K562 (cell line): ENCODE measurements around the gene DPH1. TPM values are rescaled to one million over a fixed set of nuclear protein-coding genes. Genes with fewer than 3 reads are reported as not detected.

ENCODE experiments used
- FOXP1 ChIP-seq: sonication (generic); formaldehyde crosslinking; IDR thresholded peaks from 2 replicates; pipeline ENCODE4 v1.8.0; 2022; ENCODE audit warnings: mild to moderate bottlenecking, missing genetic modification reagents
- GTF2E2 ChIP-seq: fragments of 200-800 bp; sonication (Bioruptor generic); IDR thresholded peaks from 2 replicates; pipeline ENCODE4 v1.6.1; 2016; ENCODE audit warnings: missing genetic modification characterization, missing compliant biosample characterization
- KLF1 ChIP-seq: fragments of 450-650 bp; IDR thresholded peaks from 2 replicates; pipeline ENCODE4 v1.6.1; 2016; ENCODE audit warnings: missing genetic modification characterization, missing compliant biosample characterization
- KLF16 ChIP-seq: IDR thresholded peaks from 2 replicates; pipeline ENCODE4 v1.6.1; 2016; ENCODE audit warnings: antibody characterized with exemption
- NUFIP1 ChIP-seq: fragments of 450-650 bp; IDR thresholded peaks from 2 replicates; pipeline ENCODE4 v1.6.1; 2018; ENCODE audit not compliant: partially characterized antibody
- PTBP1 ChIP-seq: fragments of 200-400 bp; formaldehyde crosslinking; IDR thresholded peaks from 2 replicates; pipeline ENCODE4 v1.6.1; 2017; ENCODE audit warnings: low read depth, low read length
- RBM17 ChIP-seq: fragments of 200-400 bp; formaldehyde crosslinking; IDR thresholded peaks from 2 replicates; pipeline ENCODE4 v1.6.1; 2017; ENCODE audit warnings: low read depth, mild to moderate bottlenecking, low read length, borderline replicate concordance
- RBM39 ChIP-seq: fragments of 200-400 bp; formaldehyde crosslinking; optimal IDR thresholded peaks from 2 replicates; pipeline ENCODE3; 2018; ENCODE audit warnings: low read depth, low read length
- RFX1 ChIP-seq: fragments of 450-650 bp; IDR thresholded peaks from 2 replicates; pipeline ENCODE4 v1.6.1; 2016; ENCODE audit warnings: mild to moderate bottlenecking, moderate library complexity
- SIRT6 ChIP-seq: IDR thresholded peaks from one replicate; pipeline ENCODE4 v1.6.1; 2012; ENCODE audit warnings: low read depth, mild to moderate bottlenecking, control low read depth, inconsistent platforms, low read length, moderate library complexity
- SMARCE1 ChIP-seq: fragments of 450-650 bp; IDR thresholded peaks from 2 replicates; pipeline ENCODE4 v1.7.1; 2016; ENCODE audit warnings: mild to moderate bottlenecking
- STAT5A ChIP-seq: IDR thresholded peaks from 2 replicates; pipeline ENCODE4 v1.6.1; 2012; ENCODE audit warnings: low read length, inconsistent platforms, borderline replicate concordance
- TRIM24 ChIP-seq, 2 experiments: fragments of 450-650 bp; IDR thresholded peaks; 2 replicates each; pipeline ENCODE4 v1.6.1; 2016
- ZNF12 ChIP-seq: sonication (generic); formaldehyde crosslinking; IDR thresholded peaks from 2 replicates; pipeline ENCODE4 v1.4.0; 2020; ENCODE audit warnings: mild to moderate bottlenecking, missing genetic modification reagents
- ZNF239 ChIP-seq: fragments of 250-450 bp; sonication (Bioruptor Pico); IDR thresholded peaks from 2 replicates; pipeline ENCODE4 v1.4.0; 2020; ENCODE audit warnings: mild to moderate bottlenecking
- polyA plus RNA-seq, 8 experiments: library from polyadenylated mRNA; depleted of rRNA in 4 of 8; stranded (reverse) in 5 of 8; unstranded in 3 of 8; fragments of >200 nt; fragmentation: Nextera tagmentation in 2 of 8; fragmentation: Illumina TruSeq in 1 of 8; extraction: Ambion mirVana in 2 of 8; extraction: Trizol in 1 of 8; gene quantifications; 2 replicates each; pipeline versions ENCODE4 v1.2.1 to v1.2.3, GENCODE V29; 2011 to 2014; ENCODE audit warnings: inconsistent platforms in 1 of 8, missing spikeins in 1 of 8
- total RNA-seq, 7 experiments: library from RNA; depleted of rRNA in 6 of 7; stranded (reverse); fragments of >200 nt in 6 of 7; fragmentation: Illumina TruSeq in 2 of 7; extraction: Trizol in 2 of 7; gene quantifications; 2 replicates each; pipeline versions ENCODE4 v1.2.1 to v1.2.3, GENCODE V29; 2011 to 2021; ENCODE audit warnings: low replicate concordance in 1 of 7
- TF ChIP-seq, protein P1 (sequence below): IDR thresholded peaks from 2 replicates; pipeline ENCODE4 v1.6.1; 2011; ENCODE audit warnings: borderline replicate concordance, low read depth, mild to moderate bottlenecking, moderate library complexity, low read length; ENCODE audit not compliant: insufficient read depth, poor library complexity, severe bottlenecking
- TF ChIP-seq, protein P2 (sequence below): fragments of 450-650 bp; IDR thresholded peaks from 2 replicates; pipeline ENCODE4 v1.6.1; 2016; ENCODE audit warnings: low read depth, mild to moderate bottlenecking, moderate library complexity
- TF ChIP-seq, protein P3 (sequence below), 2 experiments: fragments of 450-650 bp in 1 of 2; IDR thresholded peaks; 2 replicates each; pipeline ENCODE4 v1.6.1; 2011 to 2017; ENCODE audit warnings: low read depth in 2 of 2, antibody characterized with exemption in 1 of 2, borderline replicate concordance in 1 of 2, low read length in 1 of 2, mild to moderate bottlenecking in 1 of 2, mixed read lengths in 1 of 2; ENCODE audit not compliant: control insufficient read depth in 1 of 2
- TF ChIP-seq, protein P4 (sequence below): fragments of 450-650 bp; IDR thresholded peaks from 2 replicates; pipeline ENCODE4 v1.6.1; 2016
- TF ChIP-seq, protein P5 (sequence below): sonication (generic); formaldehyde crosslinking; IDR thresholded peaks from 2 replicates; pipeline ENCODE4 v1.8.0; 2022; ENCODE audit warnings: mild to moderate bottlenecking, missing genetic modification reagents

Gene DPH1
- total and polyA plus RNA-seq, 9 of the 15 experiments (the other 6 are each of a cell fraction or from before 2014, with no cell fraction given) = 0.42 to 40.6 (median 20.2) TPM

DNA sequence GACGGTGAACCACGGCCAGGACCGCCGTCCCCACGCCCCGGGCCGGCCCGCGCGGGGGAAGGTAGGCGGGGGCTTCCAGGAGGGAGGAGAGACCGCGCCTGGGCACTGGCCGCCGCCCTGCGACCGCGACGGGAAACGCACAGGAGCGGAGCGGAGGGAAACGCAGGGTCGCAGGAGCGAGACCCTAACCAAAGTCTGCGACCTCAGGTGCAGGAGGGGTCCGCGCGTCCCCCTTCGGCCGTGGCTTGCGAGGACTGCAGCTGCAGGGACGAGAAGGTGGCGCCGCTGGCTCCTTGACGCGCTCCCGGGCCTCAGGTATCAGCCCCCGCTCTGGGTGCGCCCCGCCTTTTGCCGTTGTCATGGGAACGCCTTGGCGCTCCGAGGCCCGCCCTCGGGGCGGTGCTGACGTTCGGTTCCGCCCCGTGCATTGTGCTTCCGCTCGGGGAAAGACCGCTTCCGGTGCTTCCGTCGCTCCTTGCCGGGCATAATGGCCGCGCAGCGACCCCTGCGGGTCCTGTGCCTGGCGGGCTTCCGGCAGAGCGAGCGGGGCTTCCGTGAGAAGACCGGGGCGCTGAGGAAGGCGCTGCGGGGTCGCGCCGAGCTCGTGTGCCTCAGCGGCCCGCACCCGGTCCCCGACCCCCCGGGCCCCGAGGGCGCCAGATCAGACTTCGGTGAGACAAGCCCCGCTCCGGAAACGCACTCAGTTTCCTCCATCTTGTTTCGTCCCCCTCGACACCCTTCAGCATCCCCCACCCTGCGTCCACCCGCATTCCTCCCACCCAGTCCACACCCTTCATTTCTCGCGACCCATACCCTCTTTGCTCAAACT, 11.8 kb downstream of the DPH1 start, which contains the start of gene OVCA2 (continued):
- TF ChIP-seq, protein P1, sequence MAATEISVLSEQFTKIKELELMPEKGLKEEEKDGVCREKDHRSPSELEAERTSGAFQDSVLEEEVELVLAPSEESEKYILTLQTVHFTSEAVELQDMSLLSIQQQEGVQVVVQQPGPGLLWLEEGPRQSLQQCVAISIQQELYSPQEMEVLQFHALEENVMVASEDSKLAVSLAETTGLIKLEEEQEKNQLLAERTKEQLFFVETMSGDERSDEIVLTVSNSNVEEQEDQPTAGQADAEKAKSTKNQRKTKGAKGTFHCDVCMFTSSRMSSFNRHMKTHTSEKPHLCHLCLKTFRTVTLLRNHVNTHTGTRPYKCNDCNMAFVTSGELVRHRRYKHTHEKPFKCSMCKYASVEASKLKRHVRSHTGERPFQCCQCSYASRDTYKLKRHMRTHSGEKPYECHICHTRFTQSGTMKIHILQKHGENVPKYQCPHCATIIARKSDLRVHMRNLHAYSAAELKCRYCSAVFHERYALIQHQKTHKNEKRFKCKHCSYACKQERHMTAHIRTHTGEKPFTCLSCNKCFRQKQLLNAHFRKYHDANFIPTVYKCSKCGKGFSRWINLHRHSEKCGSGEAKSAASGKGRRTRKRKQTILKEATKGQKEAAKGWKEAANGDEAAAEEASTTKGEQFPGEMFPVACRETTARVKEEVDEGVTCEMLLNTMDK = peak; percentile 67
- TF ChIP-seq, protein P2, sequence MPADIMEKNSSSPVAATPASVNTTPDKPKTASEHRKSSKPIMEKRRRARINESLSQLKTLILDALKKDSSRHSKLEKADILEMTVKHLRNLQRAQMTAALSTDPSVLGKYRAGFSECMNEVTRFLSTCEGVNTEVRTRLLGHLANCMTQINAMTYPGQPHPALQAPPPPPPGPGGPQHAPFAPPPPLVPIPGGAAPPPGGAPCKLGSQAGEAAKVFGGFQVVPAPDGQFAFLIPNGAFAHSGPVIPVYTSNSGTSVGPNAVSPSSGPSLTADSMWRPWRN = no peak
- TF ChIP-seq STAT5A (no peak), ZNF12 (CRISPR knock-in tag) (no peak), RBM39 (no peak), KLF1 (tag) (peak; percentile 77), GTF2E2 (tag) (peak; percentile 74; the same call in 1 of the 2 replicates), SMARCE1 (no peak), RBM17 (no peak), KLF16 (no peak), RFX1 (peak; percentile 98), ZNF239 (CRISPR knock-in tag) (no peak), FOXP1 (CRISPR knock-in tag) (no peak), NUFIP1 (no peak), SIRT6 (no peak), PTBP1 (no peak), TRIM24 (IDR thresholded peaks at IDR 0.05) (peak in 1 of 2 experiments; percentile 11; a peak in 1 of 4 replicates)
- TF ChIP-seq, protein P3, sequence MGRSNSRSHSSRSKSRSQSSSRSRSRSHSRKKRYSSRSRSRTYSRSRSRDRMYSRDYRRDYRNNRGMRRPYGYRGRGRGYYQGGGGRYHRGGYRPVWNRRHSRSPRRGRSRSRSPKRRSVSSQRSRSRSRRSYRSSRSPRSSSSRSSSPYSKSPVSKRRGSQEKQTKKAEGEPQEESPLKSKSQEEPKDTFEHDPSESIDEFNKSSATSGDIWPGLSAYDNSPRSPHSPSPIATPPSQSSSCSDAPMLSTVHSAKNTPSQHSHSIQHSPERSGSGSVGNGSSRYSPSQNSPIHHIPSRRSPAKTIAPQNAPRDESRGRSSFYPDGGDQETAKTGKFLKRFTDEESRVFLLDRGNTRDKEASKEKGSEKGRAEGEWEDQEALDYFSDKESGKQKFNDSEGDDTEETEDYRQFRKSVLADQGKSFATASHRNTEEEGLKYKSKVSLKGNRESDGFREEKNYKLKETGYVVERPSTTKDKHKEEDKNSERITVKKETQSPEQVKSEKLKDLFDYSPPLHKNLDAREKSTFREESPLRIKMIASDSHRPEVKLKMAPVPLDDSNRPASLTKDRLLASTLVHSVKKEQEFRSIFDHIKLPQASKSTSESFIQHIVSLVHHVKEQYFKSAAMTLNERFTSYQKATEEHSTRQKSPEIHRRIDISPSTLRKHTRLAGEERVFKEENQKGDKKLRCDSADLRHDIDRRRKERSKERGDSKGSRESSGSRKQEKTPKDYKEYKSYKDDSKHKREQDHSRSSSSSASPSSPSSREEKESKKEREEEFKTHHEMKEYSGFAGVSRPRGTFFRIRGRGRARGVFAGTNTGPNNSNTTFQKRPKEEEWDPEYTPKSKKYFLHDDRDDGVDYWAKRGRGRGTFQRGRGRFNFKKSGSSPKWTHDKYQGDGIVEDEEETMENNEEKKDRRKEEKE (IDR thresholded peaks at IDR 0.05; ENCODE audit: borderline replicate concordance in 1 of 2, control insufficient read depth in 1 of 2, low read depth in 2 of 2, low read length in 1 of 2) = no peak
- TF ChIP-seq, protein P4, sequence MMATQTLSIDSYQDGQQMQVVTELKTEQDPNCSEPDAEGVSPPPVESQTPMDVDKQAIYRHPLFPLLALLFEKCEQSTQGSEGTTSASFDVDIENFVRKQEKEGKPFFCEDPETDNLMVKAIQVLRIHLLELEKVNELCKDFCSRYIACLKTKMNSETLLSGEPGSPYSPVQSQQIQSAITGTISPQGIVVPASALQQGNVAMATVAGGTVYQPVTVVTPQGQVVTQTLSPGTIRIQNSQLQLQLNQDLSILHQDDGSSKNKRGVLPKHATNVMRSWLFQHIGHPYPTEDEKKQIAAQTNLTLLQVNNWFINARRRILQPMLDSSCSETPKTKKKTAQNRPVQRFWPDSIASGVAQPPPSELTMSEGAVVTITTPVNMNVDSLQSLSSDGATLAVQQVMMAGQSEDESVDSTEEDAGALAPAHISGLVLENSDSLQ = peak; percentile 51; the same call in 1 of the 2 replicates
- TF ChIP-seq, protein P5, sequence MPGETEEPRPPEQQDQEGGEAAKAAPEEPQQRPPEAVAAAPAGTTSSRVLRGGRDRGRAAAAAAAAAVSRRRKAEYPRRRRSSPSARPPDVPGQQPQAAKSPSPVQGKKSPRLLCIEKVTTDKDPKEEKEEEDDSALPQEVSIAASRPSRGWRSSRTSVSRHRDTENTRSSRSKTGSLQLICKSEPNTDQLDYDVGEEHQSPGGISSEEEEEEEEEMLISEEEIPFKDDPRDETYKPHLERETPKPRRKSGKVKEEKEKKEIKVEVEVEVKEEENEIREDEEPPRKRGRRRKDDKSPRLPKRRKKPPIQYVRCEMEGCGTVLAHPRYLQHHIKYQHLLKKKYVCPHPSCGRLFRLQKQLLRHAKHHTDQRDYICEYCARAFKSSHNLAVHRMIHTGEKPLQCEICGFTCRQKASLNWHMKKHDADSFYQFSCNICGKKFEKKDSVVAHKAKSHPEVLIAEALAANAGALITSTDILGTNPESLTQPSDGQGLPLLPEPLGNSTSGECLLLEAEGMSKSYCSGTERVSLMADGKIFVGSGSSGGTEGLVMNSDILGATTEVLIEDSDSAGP (CRISPR knock-in tag) = no peak
